K562 (cell line): ENCODE measurements around the gene OBSCN. TPM values are rescaled to one million over a fixed set of nuclear protein-coding genes. Genes with fewer than 3 reads are reported as not detected.
A peak's percentile ranks its signal among the peaks of the same experiment; 100 is the strongest.
"Not testable (repeated sequence)": the region's sequence is repeated elsewhere in the genome, so short reads cannot be mapped to it uniquely, and the experiment has no call there.

Source experiments
- ATAC-seq: fragments of 200-7000 bp; cut with Tn5 transposase; 3 replicates; pipeline ENCODE4 v1.9.1; 2020; ENCODE audit warnings: moderate library complexity
- BruUV-seq: library from RNA; stranded (reverse); fragments of 400-500 nt; replicated peaks from 2 replicates; lab custom pipeline; 2021; lab: Mats Ljungman, UMichigan
- CTCF ChIA-PET: fragments of 300-600 bp; formaldehyde crosslinking; extraction: SDS; loops from one replicate; lab custom pipeline; 2021; ENCODE audit warnings: low intra/inter-chr PET ratio; lab: Yijun Ruan, JAX
- POLR2A ChIA-PET: fragments of 300-600, 350-650 bp; sonication (Branson Sonifier 250); formaldehyde crosslinking; extraction: SDS; loops from one replicate; lab custom pipeline; 2021; ENCODE audit warnings: antibody characterized with exemption, inconsistent platforms; lab: Yijun Ruan, JAX
- DNase-seq, 4 experiments: peaks; one replicate each; pipeline versions ENCODE4 v3.0.0 to v3.0.0-alpha.2; 2011 to 2018; ENCODE audit warnings: low spot score in 3 of 4, mixed read lengths in 3 of 4; ENCODE audit errors: extremely low read depth in 1 of 4
- FAIRE-seq: peaks from 2 replicates; lab custom pipeline; 2011; peaks lifted over from hg19 to GRCh38; lab: Jason Lieb, UNC
- H2AFZ ChIP-seq: 2 replicates; pipeline ENCODE4 v1.6.0; 2011; ENCODE audit warnings: low read depth, low read length, control low read depth, inconsistent platforms
- H3K27ac ChIP-seq: fragments of 200-600 bp; 3 replicates; pipeline ENCODE4 v1.8.0; 2011; ENCODE audit warnings: low read depth, mild to moderate bottlenecking, control low read depth, inconsistent platforms, low read length, moderate library complexity, mixed read lengths; ENCODE audit errors: extremely low read depth
- H3K27me3 ChIP-seq, 2 experiments: fragments of 300-600 bp in 1 of 2; 2 replicates in 1 of 2; 3 replicates in 1 of 2; pipeline versions ENCODE4 v1.6.0 to v1.8.0; 2011; ENCODE audit warnings: inconsistent platforms in 2 of 2, low read length in 2 of 2, mild to moderate bottlenecking in 1 of 2, mixed read lengths in 1 of 2, moderate library complexity in 1 of 2; ENCODE audit not compliant: control insufficient read depth in 2 of 2, insufficient read depth in 2 of 2
- H3K36me3 ChIP-seq: fragments of 300-600 bp; 3 replicates; pipeline ENCODE4 v1.8.0; 2011; ENCODE audit warnings: mild to moderate bottlenecking, low read length, inconsistent platforms; ENCODE audit not compliant: control insufficient read depth, insufficient read depth
- H3K4me1 ChIP-seq, 2 experiments: fragments of 200-600 bp in 1 of 2; replicated peaks in 1 of 2; 2 replicates in 1 of 2; 3 replicates in 1 of 2; pipeline versions ENCODE4 v1.5.1 to v1.8.0; 2011; ENCODE audit warnings: inconsistent platforms in 2 of 2, low read length in 2 of 2, mild to moderate bottlenecking in 1 of 2, mixed read lengths in 1 of 2, moderate library complexity in 1 of 2; ENCODE audit not compliant: control insufficient read depth in 2 of 2, insufficient read depth in 2 of 2
- H3K4me2 ChIP-seq: 2 replicates; pipeline ENCODE4 v1.6.1; 2011; ENCODE audit warnings: low read length, control low read depth, inconsistent platforms, mixed read lengths; ENCODE audit not compliant: insufficient read depth
- H3K4me3 ChIP-seq: fragments of 200-600 bp; sonication (generic), shearing (Covaris generic); 2 replicates; pipeline ENCODE4 v1.5.1; 2016; ENCODE audit warnings: control low read depth, inconsistent platforms
- H3K79me2 ChIP-seq: fragments of 200-600 bp; 3 replicates; pipeline ENCODE4 v1.8.0; 2011; ENCODE audit warnings: low read length, inconsistent platforms; ENCODE audit not compliant: control insufficient read depth, insufficient read depth
- H3K9ac ChIP-seq, 2 experiments: 2 replicates each; pipeline versions ENCODE4 v1.6.0 to v1.6.1; 2011; ENCODE audit warnings: low read depth in 2 of 2, low read length in 2 of 2, control low read depth in 1 of 2, inconsistent platforms in 1 of 2, mild to moderate bottlenecking in 1 of 2, mixed read lengths in 1 of 2; ENCODE audit not compliant: insufficient read depth in 1 of 2
- H3K9me1 ChIP-seq: one replicate; pipeline ENCODE4 v1.6.0; 2011; ENCODE audit warnings: inconsistent platforms, mild to moderate bottlenecking, low read length, moderate library complexity; ENCODE audit not compliant: control insufficient read depth, insufficient read depth
- H3K9me3 ChIP-seq: replicated peaks from 2 replicates; pipeline ENCODE4 v1.5.1; 2011; ENCODE audit warnings: low read depth, low read length, inconsistent platforms; ENCODE audit not compliant: control insufficient read depth, insufficient read depth
- H4K20me1 ChIP-seq: replicated peaks from 2 replicates; pipeline ENCODE4 v1.6.1; 2011; ENCODE audit warnings: low read length, inconsistent platforms, mixed read lengths; ENCODE audit not compliant: control insufficient read depth, insufficient read depth
- RB1 ChIP-seq: fragments of 450-650 bp; IDR thresholded peaks from 2 replicates; pipeline ENCODE4 v1.6.1; 2017; ENCODE audit warnings: low read depth, mild to moderate bottlenecking
- SAP30 ChIP-seq: fragments of 200-600 bp; sonication (generic); IDR thresholded peaks from 2 replicates; pipeline ENCODE4 v1.6.1; 2012; ENCODE audit warnings: borderline replicate concordance, low read depth, mild to moderate bottlenecking, moderate library complexity, low read length, control low read depth, inconsistent platforms; ENCODE audit not compliant: insufficient read depth, poor library complexity, severe bottlenecking
- ZKSCAN1 ChIP-seq: fragments of 150-350 bp; IDR thresholded peaks from 2 replicates; pipeline ENCODE4 v1.6.1; 2016; ENCODE audit warnings: low read depth, low read length
- ZNF644 ChIP-seq: fragments of 200-800 bp; sonication (Bioruptor generic); IDR thresholded peaks from 2 replicates; pipeline ENCODE4 v1.6.1; 2016; ENCODE audit warnings: low read depth, missing genetic modification characterization, missing compliant biosample characterization
- WGBS: fragments of 100-300 bp; shearing (Covaris generic); methylation state at CpG from one replicate; pipeline ENCODE4 v1.1.6; 2016; ENCODE audit warnings: low coverage, mixed read lengths; ENCODE audit not compliant: insufficient coverage; ENCODE audit errors: missing lambda C conversion rate; 5-methylcytosine and 5-hydroxymethylcytosine counted together
- in situ Hi-C: fragments of 300-500 bp; cut with MboI; formaldehyde crosslinking; loops from 4 replicates; pipeline ENCODE4 v1.15.0; 2018; ENCODE audit warnings: inconsistent platforms, mixed read lengths
- intact Hi-C: fragments of 100-400 bp; cut with micrococcal nuclease; formaldehyde crosslinking; loops from 2 replicates; pipeline ENCODE4 v1.14.2; 2022
- polyA plus RNA-seq, 8 experiments: library from polyadenylated mRNA; depleted of rRNA in 4 of 8; stranded (reverse) in 5 of 8; unstranded in 3 of 8; fragments of >200 nt; fragmentation: Nextera tagmentation in 2 of 8; fragmentation: Illumina TruSeq in 1 of 8; extraction: Ambion mirVana in 2 of 8; extraction: Trizol in 1 of 8; gene quantifications; 2 replicates each; pipeline versions ENCODE4 v1.2.1 to v1.2.3, GENCODE V29; 2011 to 2014; ENCODE audit warnings: inconsistent platforms in 1 of 8, missing spikeins in 1 of 8
- total RNA-seq, 7 experiments: library from RNA; depleted of rRNA in 6 of 7; stranded (reverse); fragments of >200 nt in 6 of 7; fragmentation: Illumina TruSeq in 2 of 7; extraction: Trizol in 2 of 7; gene quantifications; 2 replicates each; pipeline versions ENCODE4 v1.2.1 to v1.2.3, GENCODE V29; 2011 to 2021; ENCODE audit warnings: low replicate concordance in 1 of 7
- TF ChIP-seq, protein P1 (sequence below), 2 experiments: fragments of 450-650 bp; IDR thresholded peaks; 2 replicates each; pipeline ENCODE4 v1.6.1; 2016
- TF ChIP-seq, protein P2 (sequence below): IDR thresholded peaks from 2 replicates; pipeline ENCODE4 v1.6.1; 2016; ENCODE audit warnings: missing genetic modification characterization, missing compliant biosample characterization

The OBSCN gene
- total and polyA plus RNA-seq, 9 of the 15 experiments (the other 6 are each of a cell fraction or from before 2014, with no cell fraction given) = 0.18 to 19.7 (median 3.6) TPM

DNA sequence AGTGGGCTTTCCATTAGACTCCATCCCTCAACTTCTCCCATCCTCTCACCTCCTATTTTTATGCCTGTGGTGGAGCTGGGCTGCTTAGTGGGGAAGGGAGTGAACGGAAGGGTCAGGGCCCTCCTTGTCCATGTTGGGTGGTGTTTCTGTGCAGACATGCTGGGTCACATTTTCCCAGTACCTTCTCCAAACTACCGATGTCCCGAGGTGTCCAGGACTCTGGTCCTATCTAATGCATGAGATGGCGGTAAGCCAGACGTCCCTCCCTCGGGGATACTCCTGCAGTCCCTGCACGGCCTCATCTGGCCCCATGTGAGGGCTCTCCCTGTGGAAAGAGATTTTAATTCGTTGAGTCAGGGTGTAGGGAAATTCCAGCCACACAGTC, 61.0 kb downstream of the OBSCN start:
- intact Hi-C loops (loop anchor here (5.0 kb wide), 2 partner anchors 137 to 188 kb away; a partner anchor contains a TSS), in situ Hi-C loops (no loop called here)
- no peak for FAIRE-seq
- H3K27me3 ChIP-seq = no peaks in the 10 kb centered on the region
- WGBS = 40% methylated on average over 8 of the region's 8 CpGs
- no peak overlapping the region for H2AFZ ChIP-seq
- ATAC-seq = no peak
- peak overlapping the region in 1 of 2 experiments; percentile 15; a peak in 1 of 4 replicates for H3K9ac ChIP-seq
- no peaks in the 10 kb centered on the region for H3K36me3 ChIP-seq
- no peaks in the 10 kb centered on the region for H3K9me1 ChIP-seq
- POLR2A ChIA-PET = interaction anchor here (0.6 kb wide), 1 partner anchor 160 kb away, joined by 3 read pairs; no protein-coding TSS in a partner anchor
- H3K79me2 ChIP-seq = no peaks in the 10 kb centered on the region
- TF ChIP-seq RB1 (no peak), ZNF644 (tag) (no peak), ZKSCAN1 (no peak), SAP30 (no peak)
- TF ChIP-seq, protein P1, sequence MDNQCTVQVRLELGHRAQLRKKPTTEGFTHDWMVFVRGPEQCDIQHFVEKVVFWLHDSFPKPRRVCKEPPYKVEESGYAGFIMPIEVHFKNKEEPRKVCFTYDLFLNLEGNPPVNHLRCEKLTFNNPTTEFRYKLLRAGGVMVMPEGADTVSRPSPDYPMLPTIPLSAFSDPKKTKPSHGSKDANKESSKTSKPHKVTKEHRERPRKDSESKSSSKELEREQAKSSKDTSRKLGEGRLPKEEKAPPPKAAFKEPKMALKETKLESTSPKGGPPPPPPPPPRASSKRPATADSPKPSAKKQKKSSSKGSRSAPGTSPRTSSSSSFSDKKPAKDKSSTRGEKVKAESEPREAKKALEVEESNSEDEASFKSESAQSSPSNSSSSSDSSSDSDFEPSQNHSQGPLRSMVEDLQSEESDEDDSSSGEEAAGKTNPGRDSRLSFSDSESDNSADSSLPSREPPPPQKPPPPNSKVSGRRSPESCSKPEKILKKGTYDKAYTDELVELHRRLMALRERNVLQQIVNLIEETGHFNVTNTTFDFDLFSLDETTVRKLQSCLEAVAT (IDR thresholded peaks at IDR 0.05) = no peak
- TF ChIP-seq, protein P2, sequence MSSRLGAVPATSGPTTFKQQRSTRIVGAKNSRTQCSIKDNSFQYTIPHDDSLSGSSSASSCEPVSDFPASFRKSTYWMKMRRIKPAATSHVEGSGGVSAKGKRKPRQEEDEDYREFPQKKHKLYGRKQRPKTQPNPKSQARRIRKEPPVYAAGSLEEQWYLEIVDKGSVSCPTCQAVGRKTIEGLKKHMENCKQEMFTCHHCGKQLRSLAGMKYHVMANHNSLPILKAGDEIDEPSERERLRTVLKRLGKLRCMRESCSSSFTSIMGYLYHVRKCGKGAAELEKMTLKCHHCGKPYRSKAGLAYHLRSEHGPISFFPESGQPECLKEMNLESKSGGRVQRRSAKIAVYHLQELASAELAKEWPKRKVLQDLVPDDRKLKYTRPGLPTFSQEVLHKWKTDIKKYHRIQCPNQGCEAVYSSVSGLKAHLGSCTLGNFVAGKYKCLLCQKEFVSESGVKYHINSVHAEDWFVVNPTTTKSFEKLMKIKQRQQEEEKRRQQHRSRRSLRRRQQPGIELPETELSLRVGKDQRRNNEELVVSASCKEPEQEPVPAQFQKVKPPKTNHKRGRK (tag) = no peak
- no peak overlapping the region for H3K4me3 ChIP-seq
- no peaks in the 10 kb centered on the region for H4K20me1 ChIP-seq
- H3K4me1 ChIP-seq = peaks cover 4 to 36% of the 10 kb centered on the region in 2 experiments; a peak in 4 of 5 replicates
- H3K4me2 ChIP-seq = no peak overlapping the region
- BruUV-seq = no TSS peak
- H3K27ac ChIP-seq = no peak overlapping the region
- no peaks in the 10 kb centered on the region for H3K9me3 ChIP-seq
- no peak for DNase-seq
- CTCF ChIA-PET = no interaction called here

DNA sequence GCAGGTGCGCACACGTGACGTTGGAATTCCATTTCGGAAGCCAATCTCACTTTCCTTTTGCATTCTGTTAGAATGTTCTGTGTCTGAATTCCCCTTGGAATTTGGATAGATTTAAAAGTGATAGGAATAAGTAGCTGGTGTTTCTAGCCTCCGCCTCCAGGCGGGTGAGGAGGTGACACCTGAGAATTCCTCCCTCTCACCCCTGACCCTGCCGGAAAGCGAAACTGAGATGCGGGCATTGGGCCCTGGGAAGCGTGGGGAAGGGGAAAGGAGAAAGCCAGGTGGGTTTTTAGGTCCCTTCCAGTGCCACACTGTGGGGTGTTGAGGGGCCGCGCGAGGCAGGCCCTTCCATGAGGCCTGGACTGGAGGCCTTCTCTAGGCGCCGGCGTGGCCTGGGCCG, 61.6 kb downstream of the OBSCN start:
- ATAC-seq = not testable (repeated sequence)
- CTCF ChIA-PET = interaction anchor here (0.6 kb wide), 1 partner anchor 82 kb away, joined by 3 read pairs; no protein-coding TSS in a partner anchor

More for the DNA sequence above, 61.6 kb downstream of the OBSCN start:
- H3K4me1 ChIP-seq = peaks cover 4 to 37% of the 10 kb centered on the region in 2 experiments; a peak in 4 of 5 replicates
- POLR2A ChIA-PET = interaction anchor here (0.6 kb wide), 1 partner anchor 13 kb away, joined by 5 read pairs; no protein-coding TSS in a partner anchor
- H3K36me3 ChIP-seq, H3K27ac ChIP-seq, DNase-seq, H3K9me3 ChIP-seq, H3K27me3 ChIP-seq, H3K4me3 ChIP-seq, H3K4me2 ChIP-seq, BruUV-seq, H3K9ac ChIP-seq, H3K79me2 ChIP-seq, FAIRE-seq, H4K20me1 ChIP-seq, H2AFZ ChIP-seq, in situ Hi-C loops, H3K9me1 ChIP-seq: not testable (repeated sequence)
- intact Hi-C loops = loop anchor here (5.0 kb wide), 2 partner anchors 137 to 188 kb away; a partner anchor contains a TSS
- 88% methylated on average over 10 of the region's 17 CpGs for WGBS
